GM21390 (cell line): ENCODE measurements around the gene SLC11A1.

Source experiments
- ATAC-seq: cut with Tn5 transposase; IDR thresholded peaks from one replicate; pipeline ENCODE4 v1.9.1; 2021; ENCODE audit not compliant: unreplicated experiment

The SLC11A1 gene, protein sequence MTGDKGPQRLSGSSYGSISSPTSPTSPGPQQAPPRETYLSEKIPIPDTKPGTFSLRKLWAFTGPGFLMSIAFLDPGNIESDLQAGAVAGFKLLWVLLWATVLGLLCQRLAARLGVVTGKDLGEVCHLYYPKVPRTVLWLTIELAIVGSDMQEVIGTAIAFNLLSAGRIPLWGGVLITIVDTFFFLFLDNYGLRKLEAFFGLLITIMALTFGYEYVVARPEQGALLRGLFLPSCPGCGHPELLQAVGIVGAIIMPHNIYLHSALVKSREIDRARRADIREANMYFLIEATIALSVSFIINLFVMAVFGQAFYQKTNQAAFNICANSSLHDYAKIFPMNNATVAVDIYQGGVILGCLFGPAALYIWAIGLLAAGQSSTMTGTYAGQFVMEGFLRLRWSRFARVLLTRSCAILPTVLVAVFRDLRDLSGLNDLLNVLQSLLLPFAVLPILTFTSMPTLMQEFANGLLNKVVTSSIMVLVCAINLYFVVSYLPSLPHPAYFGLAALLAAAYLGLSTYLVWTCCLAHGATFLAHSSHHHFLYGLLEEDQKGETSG

DNA sequence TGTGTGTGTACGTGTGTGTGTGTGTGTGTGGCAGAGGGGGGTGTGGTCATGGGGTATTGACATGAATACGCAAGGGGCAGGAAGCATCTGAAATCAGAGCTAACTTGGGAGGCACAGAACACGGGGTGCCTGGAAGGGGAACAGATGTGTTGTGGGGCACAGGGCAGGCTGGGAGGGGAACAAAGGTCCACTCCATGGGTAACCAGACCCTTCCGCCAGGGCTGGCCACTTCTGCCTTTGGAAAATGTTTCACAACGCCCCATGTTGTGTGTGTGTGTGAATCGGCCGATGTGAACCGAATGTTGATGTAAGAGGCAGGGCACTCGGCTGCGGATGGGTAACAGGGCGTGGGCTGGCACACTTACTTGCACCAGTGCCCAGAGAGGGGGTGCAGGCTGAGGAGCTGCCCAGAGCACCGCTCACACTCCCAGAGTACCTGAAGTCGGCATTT is at the start of gene SLC11A1:
SLC11A1 (plus strand) TSS at position 358 of the 451 bp plus-strand sequence. CDS start 96 bp downstream, outside the sequence.
- ATAC-seq, result no peak

DNA sequence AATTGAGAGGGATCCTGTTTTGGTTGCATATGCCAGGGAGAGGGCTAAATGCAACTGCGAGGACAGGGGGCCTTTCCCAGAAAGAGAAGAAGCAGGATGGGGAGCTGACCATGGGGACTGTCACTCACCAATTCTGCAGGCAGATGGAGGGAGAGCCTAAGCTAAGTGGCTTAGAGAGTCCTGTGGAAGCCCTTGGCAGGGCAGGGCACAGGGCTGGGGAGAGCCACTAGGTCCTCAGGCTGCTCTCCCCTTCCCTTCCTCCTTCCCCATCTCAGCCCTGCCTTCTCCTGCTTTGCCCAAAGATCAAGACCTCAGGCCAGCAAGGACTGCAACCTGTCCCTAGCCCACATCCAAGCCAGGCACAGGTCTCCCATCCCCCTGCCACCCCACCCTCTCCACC is 49.8 kb upstream of the SLC11A1 start:
- no peak for ATAC-seq

- no peak for ATAC-seq
Measured at GRCh38 chr2:218332920-218333645, 49.0 kb upstream of the SLC11A1 start.

DNA sequence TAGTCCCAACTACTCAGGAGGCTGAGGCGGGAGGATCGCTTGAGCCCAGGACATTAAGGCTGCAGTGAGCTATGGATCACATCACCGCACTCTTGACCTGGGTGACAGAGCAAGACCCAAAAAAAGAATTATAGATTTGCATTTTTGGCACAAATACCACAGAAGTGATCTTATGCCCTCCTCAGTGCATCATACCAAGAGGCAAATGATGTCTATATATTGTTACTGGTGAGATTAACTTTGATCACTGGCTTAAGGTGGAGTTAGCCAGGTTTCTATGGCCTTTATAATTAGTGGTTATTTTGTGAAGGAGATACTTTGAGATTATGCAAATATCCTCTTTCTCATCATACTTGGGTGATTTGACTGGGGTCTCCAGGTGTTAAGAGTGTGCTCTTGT is 47.5 kb upstream of the SLC11A1 start:
- ATAC-seq, result no peak

DNA sequence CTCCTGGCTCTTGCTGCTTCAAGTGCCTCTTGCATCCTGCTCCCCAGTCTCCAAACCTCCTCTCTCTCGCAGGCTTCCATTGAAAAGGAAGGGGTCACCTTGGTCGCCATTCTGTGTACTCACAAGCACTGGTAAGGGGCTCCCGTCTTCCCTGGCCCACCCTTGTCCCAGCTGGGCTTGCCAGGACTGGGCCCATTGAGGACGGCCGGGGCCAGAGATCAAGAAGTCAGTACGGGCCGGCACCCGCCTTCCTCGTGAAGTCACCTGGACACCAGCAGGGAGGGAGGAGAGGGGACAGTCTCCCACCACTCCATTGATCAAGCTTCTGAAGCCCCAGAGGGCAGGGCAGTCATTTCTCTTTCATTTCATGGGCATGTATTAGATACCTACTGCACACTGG is 41.4 kb upstream of the SLC11A1 start:
- no peak for ATAC-seq

DNA sequence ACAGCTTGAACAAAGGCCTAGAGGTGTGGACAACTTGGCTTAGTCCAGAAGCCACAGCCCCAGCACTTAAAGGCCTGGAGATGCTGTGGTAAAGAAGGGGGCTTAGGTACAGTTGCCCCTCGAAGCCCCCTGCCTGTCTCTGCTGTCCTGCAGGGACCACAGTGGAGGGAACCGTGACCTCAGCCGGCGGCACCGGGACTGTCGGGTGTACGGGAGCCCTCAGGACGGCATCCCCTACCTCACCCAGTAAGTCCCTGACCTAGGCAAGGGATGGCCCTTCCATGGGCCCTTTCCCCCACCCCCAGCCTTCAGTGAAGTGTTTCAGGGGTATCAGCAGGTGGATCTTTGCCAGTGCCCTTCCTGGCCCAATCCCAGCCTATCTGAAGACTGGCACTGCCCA is 40.7 kb upstream of the SLC11A1 start:
- no peak for ATAC-seq

DNA sequence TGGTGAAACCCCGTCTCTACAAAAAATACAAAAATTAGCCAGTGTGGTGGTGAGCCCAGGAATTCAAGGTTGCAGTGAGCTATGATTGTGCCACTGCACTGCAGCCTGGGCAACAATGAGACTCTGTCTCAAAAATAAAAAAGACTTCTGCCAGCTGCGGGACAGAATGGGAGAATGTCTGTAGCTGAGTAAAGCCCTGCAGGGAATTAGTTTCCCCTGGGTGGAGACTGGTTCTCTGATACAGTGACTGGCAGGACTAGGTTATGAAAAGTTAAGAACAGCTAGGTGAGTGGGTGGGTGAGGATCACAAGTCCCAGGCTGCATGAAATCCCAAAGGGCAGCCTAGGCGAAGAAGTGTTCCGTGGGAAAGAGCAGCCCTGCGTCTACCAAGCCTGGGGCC is 39.2 kb upstream of the SLC11A1 start:
- ATAC-seq, result no peak

- ATAC-seq, result no peak
Measured at GRCh38 chr2:218343591-218343990, 38.5 kb upstream of the SLC11A1 start.

DNA sequence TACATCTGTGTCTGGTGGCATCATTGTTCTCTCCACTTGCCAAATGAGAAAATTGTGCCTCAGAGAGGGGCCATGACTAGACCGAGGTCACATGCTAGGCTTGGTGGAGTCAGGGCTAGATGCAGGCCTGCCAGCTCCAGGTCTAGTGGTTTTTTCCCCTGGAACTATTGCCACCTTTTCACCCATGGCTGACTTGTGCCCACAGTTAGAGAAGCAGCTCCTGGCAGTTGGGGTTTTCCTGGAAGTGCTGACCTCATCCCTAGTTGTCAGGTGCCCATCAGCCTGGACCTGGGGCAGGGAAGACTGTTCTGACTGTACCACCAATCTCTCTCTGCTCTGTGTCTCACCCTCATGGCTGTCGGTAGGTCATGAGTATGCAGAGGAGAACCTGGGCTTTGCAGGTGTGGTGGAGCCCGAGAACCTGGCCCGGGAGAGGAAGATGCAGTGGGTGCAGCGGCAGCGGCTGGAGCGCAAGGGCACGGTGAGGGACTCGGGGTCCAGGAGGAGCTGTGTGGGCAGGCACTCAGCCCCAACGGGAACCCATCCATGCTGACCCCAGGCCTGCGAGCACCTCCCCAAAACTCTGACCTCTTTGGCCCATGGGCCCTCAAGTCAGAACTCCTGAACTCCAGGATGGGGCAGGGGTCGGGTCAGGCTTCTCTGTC is 37.9 kb upstream of the SLC11A1 start:
- no peak for ATAC-seq

DNA sequence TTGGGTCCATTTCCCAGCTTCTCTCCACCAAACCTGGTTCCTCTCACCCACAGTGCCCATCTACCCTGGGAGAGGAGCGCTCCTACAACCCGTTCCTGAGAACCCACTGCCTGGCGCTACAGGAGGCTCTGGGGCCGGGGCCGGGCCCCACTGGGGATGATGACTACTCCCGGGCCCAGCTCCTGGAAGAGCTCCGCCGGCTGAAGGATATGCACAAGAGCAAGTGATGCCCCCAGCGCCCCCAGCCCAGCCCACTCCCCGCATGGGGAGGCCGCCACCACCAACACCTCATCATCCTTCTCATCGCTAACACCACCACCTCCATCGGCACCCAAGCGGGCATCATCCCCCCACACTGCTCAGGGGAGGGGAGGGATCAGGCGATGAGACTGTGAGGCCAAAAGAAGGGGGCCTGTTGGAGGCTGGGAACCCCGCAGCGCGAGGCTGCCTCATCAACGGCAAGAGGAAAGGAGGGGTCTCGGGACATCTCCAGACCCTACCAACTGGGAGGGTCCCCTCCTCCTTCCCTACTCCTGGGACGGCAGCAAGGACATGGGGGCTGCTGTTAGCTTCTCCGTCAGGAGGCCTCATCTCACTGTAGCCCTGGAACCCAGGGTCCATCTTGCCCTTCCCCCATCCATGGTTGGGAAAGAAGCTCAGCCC is 37.2 kb upstream of the SLC11A1 start:
- no peak for ATAC-seq

DNA sequence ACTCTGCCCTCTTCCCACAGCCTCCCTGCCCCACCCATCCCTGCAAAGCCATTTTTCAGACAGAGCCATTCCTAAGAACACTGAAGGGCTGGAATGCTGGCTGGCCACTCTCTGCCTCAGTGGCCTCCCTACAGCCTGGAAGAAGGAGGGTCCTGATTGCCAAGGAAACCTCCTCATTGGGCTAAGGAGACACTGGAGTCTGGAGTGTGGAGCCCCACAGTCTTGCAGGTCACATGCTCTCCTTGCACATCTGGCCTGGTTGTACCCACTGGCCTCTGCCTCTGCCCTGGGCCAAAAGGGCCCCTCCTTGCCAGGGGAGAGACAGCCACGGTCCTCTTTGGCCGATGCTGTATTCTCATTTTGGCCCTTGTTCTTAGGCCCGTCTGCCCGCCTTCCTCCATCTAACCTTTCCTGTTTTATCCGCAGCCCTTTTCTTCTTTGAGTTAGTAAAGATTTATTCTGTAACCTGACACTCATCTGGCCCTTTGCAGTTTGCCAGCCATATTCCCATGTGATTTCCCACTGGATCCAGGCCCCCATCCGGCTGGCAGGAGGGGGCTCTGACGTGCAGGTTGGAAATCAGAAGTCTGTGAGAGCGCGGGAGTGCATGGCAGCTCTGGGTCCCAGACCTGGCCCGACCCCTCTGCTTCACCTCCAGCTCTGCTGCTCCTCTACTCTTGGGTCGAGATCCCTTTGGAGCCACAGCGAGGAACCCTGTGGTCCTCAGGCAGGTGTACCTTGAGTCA is 36.4 kb upstream of the SLC11A1 start:
- no peak for ATAC-seq

DNA sequence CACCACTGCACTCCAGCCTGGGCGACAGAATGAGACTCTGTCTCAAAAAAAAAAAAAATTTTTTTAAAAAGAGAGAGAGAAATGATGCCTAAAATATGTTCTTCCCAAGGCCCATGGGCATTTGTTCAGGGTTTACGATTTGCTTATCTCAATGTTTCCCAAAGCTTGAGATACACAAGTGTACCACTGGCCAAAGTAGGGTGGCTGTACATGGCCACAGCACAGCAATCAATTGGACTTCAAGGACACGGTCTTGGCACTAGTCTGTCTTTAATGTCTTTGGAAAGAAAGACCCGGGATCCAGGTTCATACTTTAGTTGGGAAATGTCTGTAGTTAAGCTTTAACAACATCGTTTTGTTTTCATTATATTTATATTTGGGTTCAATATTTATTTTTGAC is 34.9 kb upstream of the SLC11A1 start:
- ATAC-seq, result no peak

GRCh38 chr2:218354045-218354444 is 28.0 kb upstream of the SLC11A1 start:
- no peak for ATAC-seq

- ATAC-seq, result no peak
Measured at GRCh38 chr2:218354850-218355443, 27.1 kb upstream of the SLC11A1 start.

GRCh38 chr2:218357236-218358177 is 24.6 kb upstream of the SLC11A1 start:
- no peak for ATAC-seq

DNA sequence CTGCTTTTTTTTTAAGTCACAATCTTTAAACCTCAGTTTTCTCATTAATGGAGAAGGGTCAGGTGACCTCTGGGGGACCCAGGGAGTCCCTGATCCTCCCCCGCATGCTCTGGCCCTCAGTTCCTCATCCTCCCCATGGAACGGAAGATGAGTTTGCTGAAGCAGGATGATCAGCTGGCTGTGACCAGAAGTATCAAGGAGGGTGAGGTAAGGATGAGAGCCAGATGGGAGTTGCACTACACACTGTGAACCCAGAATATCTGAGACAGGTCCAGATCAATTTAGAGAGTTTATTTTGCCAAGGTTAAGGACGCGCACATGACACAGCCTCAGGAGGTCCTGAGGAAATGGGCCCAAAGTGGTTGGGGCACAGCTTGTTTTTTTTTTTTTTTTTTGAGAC is 21.6 kb upstream of the SLC11A1 start:
- no peak for ATAC-seq

DNA sequence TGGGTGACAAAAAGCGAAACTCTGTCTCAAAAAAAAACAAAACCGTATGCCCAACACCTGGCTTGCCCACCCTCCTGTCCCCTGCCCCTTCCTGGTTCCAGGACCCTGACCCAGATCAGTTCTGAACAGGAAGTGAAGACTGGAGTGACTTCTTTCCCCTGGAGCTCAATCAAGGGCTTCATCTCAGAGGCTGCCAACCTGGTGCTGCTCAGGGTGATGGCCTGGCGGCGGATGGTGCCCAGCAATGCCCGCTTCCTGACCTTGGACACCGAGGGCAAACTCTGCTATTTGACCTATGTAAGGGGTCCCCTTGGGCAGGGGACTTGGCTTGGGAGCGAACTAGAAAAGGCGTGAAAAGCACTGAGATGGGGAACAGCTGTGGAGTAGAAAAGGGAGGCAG is 19.5 kb upstream of the SLC11A1 start:
- no peak for ATAC-seq

GRCh38 chr2:218363736-218364135 is 18.3 kb upstream of the SLC11A1 start:
- ATAC-seq, result no peak

DNA sequence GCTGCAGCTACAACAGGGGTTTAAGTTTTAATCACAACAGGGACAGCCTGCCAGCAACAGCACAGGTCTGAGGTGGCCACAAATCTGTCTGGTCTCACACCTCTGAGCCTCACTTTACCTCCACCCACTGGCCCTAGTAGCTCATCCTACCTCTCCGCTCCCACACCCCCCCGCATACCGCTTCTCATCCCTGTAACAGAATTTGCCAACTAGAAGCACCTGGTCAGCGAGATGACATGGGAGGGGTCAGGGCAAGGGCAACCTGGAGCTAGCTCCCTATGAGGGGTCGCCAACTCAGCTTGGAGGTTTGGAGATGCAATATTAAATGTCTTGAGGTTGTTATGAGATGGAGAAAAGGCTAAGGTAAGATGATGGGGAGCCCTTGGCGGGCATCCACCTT is 17.9 kb upstream of the SLC11A1 start:
- no peak for ATAC-seq
